K562 (cell line): ENCODE results near the gene HDAC3. TPM values are rescaled to one million over a fixed set of nuclear protein-coding genes. Genes with fewer than 3 reads are reported as not detected.

Experiments used
- ATAC-seq: fragments of 200-7000 bp; cut with Tn5 transposase; 3 replicates; pipeline ENCODE4 v1.9.1; 2020; ENCODE audit warnings: moderate library complexity
- BruUV-seq: library from RNA; stranded (reverse); fragments of 400-500 nt; replicated peaks from 2 replicates; lab custom pipeline; 2021; lab: Mats Ljungman, UMichigan
- CTCF ChIA-PET: fragments of 300-600 bp; formaldehyde crosslinking; extraction: SDS; loops from one replicate; lab custom pipeline; 2021; ENCODE audit warnings: low intra/inter-chr PET ratio; lab: Yijun Ruan, JAX
- POLR2A ChIA-PET: fragments of 300-600, 350-650 bp; sonication (Branson Sonifier 250); formaldehyde crosslinking; extraction: SDS; loops from one replicate; lab custom pipeline; 2021; ENCODE audit warnings: antibody characterized with exemption, inconsistent platforms; lab: Yijun Ruan, JAX
- DNase-seq, 4 experiments: peaks; one replicate each; pipeline versions ENCODE4 v3.0.0 to v3.0.0-alpha.2; 2011 to 2018; ENCODE audit warnings: low spot score in 3 of 4, mixed read lengths in 3 of 4; ENCODE audit errors: extremely low read depth in 1 of 4
- FAIRE-seq: peaks from 2 replicates; lab custom pipeline; 2011; peaks lifted over from hg19 to GRCh38; lab: Jason Lieb, UNC
- H2AFZ ChIP-seq: 2 replicates; pipeline ENCODE4 v1.6.0; 2011; ENCODE audit warnings: low read depth, low read length, control low read depth, inconsistent platforms
- H3K27ac ChIP-seq: fragments of 200-600 bp; 3 replicates; pipeline ENCODE4 v1.8.0; 2011; ENCODE audit warnings: low read depth, mild to moderate bottlenecking, control low read depth, inconsistent platforms, low read length, moderate library complexity, mixed read lengths; ENCODE audit errors: extremely low read depth
- H3K27me3 ChIP-seq, 2 experiments: fragments of 300-600 bp in 1 of 2; 2 replicates in 1 of 2; 3 replicates in 1 of 2; pipeline versions ENCODE4 v1.6.0 to v1.8.0; 2011; ENCODE audit warnings: inconsistent platforms in 2 of 2, low read length in 2 of 2, mild to moderate bottlenecking in 1 of 2, mixed read lengths in 1 of 2, moderate library complexity in 1 of 2; ENCODE audit not compliant: control insufficient read depth in 2 of 2, insufficient read depth in 2 of 2
- H3K36me3 ChIP-seq: fragments of 300-600 bp; 3 replicates; pipeline ENCODE4 v1.8.0; 2011; ENCODE audit warnings: mild to moderate bottlenecking, low read length, inconsistent platforms; ENCODE audit not compliant: control insufficient read depth, insufficient read depth
- H3K4me1 ChIP-seq, 2 experiments: fragments of 200-600 bp in 1 of 2; replicated peaks in 1 of 2; 2 replicates in 1 of 2; 3 replicates in 1 of 2; pipeline versions ENCODE4 v1.5.1 to v1.8.0; 2011; ENCODE audit warnings: inconsistent platforms in 2 of 2, low read length in 2 of 2, mild to moderate bottlenecking in 1 of 2, mixed read lengths in 1 of 2, moderate library complexity in 1 of 2; ENCODE audit not compliant: control insufficient read depth in 2 of 2, insufficient read depth in 2 of 2
- H3K4me2 ChIP-seq: 2 replicates; pipeline ENCODE4 v1.6.1; 2011; ENCODE audit warnings: low read length, control low read depth, inconsistent platforms, mixed read lengths; ENCODE audit not compliant: insufficient read depth
- H3K4me3 ChIP-seq: fragments of 200-600 bp; sonication (generic), shearing (Covaris generic); 2 replicates; pipeline ENCODE4 v1.5.1; 2016; ENCODE audit warnings: control low read depth, inconsistent platforms
- H3K79me2 ChIP-seq: fragments of 200-600 bp; 3 replicates; pipeline ENCODE4 v1.8.0; 2011; ENCODE audit warnings: low read length, inconsistent platforms; ENCODE audit not compliant: control insufficient read depth, insufficient read depth
- H3K9ac ChIP-seq, 2 experiments: 2 replicates each; pipeline versions ENCODE4 v1.6.0 to v1.6.1; 2011; ENCODE audit warnings: low read depth in 2 of 2, low read length in 2 of 2, control low read depth in 1 of 2, inconsistent platforms in 1 of 2, mild to moderate bottlenecking in 1 of 2, mixed read lengths in 1 of 2; ENCODE audit not compliant: insufficient read depth in 1 of 2
- H3K9me1 ChIP-seq: one replicate; pipeline ENCODE4 v1.6.0; 2011; ENCODE audit warnings: inconsistent platforms, mild to moderate bottlenecking, low read length, moderate library complexity; ENCODE audit not compliant: control insufficient read depth, insufficient read depth
- H3K9me3 ChIP-seq: replicated peaks from 2 replicates; pipeline ENCODE4 v1.5.1; 2011; ENCODE audit warnings: low read depth, low read length, inconsistent platforms; ENCODE audit not compliant: control insufficient read depth, insufficient read depth
- H4K20me1 ChIP-seq: replicated peaks from 2 replicates; pipeline ENCODE4 v1.6.1; 2011; ENCODE audit warnings: low read length, inconsistent platforms, mixed read lengths; ENCODE audit not compliant: control insufficient read depth, insufficient read depth
- CEBPB ChIP-seq: fragments of 450-650 bp; IDR thresholded peaks from 2 replicates; pipeline ENCODE4 v1.6.1; 2016; ENCODE audit warnings: missing genetic modification characterization, missing compliant biosample characterization
- MTA3 ChIP-seq: fragments of 450-650 bp; formaldehyde crosslinking; IDR thresholded peaks from 2 replicates; pipeline ENCODE4 v1.6.1; 2017; ENCODE audit warnings: mild to moderate bottlenecking, borderline replicate concordance
- NRF1 ChIP-seq, 2 experiments: fragments of 450-650 bp; IDR thresholded peaks in 1 of 2; conservative IDR thresholded peaks in 1 of 2; 2 replicates each; pipeline ENCODE4 v1.6.1; 2014; ENCODE audit warnings: mild to moderate bottlenecking in 2 of 2
- POLR2AphosphoS5 ChIP-seq: IDR thresholded peaks from 2 replicates; pipeline ENCODE4 v1.6.1; 2011; ENCODE audit warnings: mild to moderate bottlenecking, low read depth, low read length, moderate library complexity; ENCODE audit not compliant: control insufficient read depth, insufficient read depth
- RBBP5 ChIP-seq: fragments of 200-600 bp; sonication (generic); IDR thresholded peaks from 2 replicates; pipeline ENCODE4 v1.6.1; 2012; ENCODE audit warnings: borderline replicate concordance, mild to moderate bottlenecking, low read length, control low read depth, inconsistent platforms; ENCODE audit not compliant: insufficient read depth, poor library complexity, severe bottlenecking
- RBFOX2 ChIP-seq: fragments of 200-400 bp; formaldehyde crosslinking; IDR thresholded peaks from 2 replicates; pipeline ENCODE4 v1.6.1; 2017; ENCODE audit warnings: low read depth, mild to moderate bottlenecking, low read length, moderate library complexity
- SAP30 ChIP-seq: fragments of 200-600 bp; sonication (generic); IDR thresholded peaks from 2 replicates; pipeline ENCODE4 v1.6.1; 2012; ENCODE audit warnings: borderline replicate concordance, low read depth, mild to moderate bottlenecking, moderate library complexity, low read length, control low read depth, inconsistent platforms; ENCODE audit not compliant: insufficient read depth, poor library complexity, severe bottlenecking
- YY1 ChIP-seq, 3 experiments: IDR thresholded peaks; 2 replicates each; pipeline ENCODE4 v1.6.1; 2011; ENCODE audit warnings: low read length in 2 of 3, mild to moderate bottlenecking in 2 of 3, moderate library complexity in 2 of 3, borderline replicate concordance in 1 of 3, control low read depth in 1 of 3, low read depth in 1 of 3; ENCODE audit not compliant: insufficient read depth in 3 of 3, insufficient replicate concordance in 2 of 3, control insufficient read depth in 1 of 3, insufficient read length in 1 of 3; ENCODE audit errors: extremely low read depth in 1 of 3
- ZBTB17 ChIP-seq: fragments of 450-650 bp; formaldehyde crosslinking; IDR thresholded peaks from 2 replicates; pipeline ENCODE4 v1.4.0; 2020; ENCODE audit warnings: mild to moderate bottlenecking
- ZNF197 ChIP-seq: fragments of 200-800 bp; sonication (Bioruptor generic); IDR thresholded peaks from 2 replicates; pipeline ENCODE4 v1.6.1; 2016; ENCODE audit warnings: low read depth, missing genetic modification characterization, missing compliant biosample characterization
- ZNF274 ChIP-seq: IDR thresholded peaks from 2 replicates; pipeline ENCODE4 v1.6.1; 2011; ENCODE audit warnings: low read depth, mild to moderate bottlenecking, low read length, moderate library complexity, borderline replicate concordance
- ZSCAN29 ChIP-seq: fragments of 450-650 bp; IDR thresholded peaks from 2 replicates; pipeline ENCODE4 v1.6.1; 2017
- WGBS: fragments of 100-300 bp; shearing (Covaris generic); methylation state at CpG from one replicate; pipeline ENCODE4 v1.1.6; 2016; ENCODE audit warnings: low coverage, mixed read lengths; ENCODE audit not compliant: insufficient coverage; ENCODE audit errors: missing lambda C conversion rate; 5-methylcytosine and 5-hydroxymethylcytosine counted together
- in situ Hi-C: fragments of 300-500 bp; cut with MboI; formaldehyde crosslinking; loops from 4 replicates; pipeline ENCODE4 v1.15.0; 2018; ENCODE audit warnings: inconsistent platforms, mixed read lengths
- intact Hi-C: fragments of 100-400 bp; cut with micrococcal nuclease; formaldehyde crosslinking; loops from 2 replicates; pipeline ENCODE4 v1.14.2; 2022
- polyA plus RNA-seq, 8 experiments: library from polyadenylated mRNA; depleted of rRNA in 4 of 8; stranded (reverse) in 5 of 8; unstranded in 3 of 8; fragments of >200 nt; fragmentation: Nextera tagmentation in 2 of 8; fragmentation: Illumina TruSeq in 1 of 8; extraction: Ambion mirVana in 2 of 8; extraction: Trizol in 1 of 8; gene quantifications; 2 replicates each; pipeline versions ENCODE4 v1.2.1 to v1.2.3, GENCODE V29; 2011 to 2014; ENCODE audit warnings: inconsistent platforms in 1 of 8, missing spikeins in 1 of 8
- total RNA-seq, 7 experiments: library from RNA; depleted of rRNA in 6 of 7; stranded (reverse); fragments of >200 nt in 6 of 7; fragmentation: Illumina TruSeq in 2 of 7; extraction: Trizol in 2 of 7; gene quantifications; 2 replicates each; pipeline versions ENCODE4 v1.2.1 to v1.2.3, GENCODE V29; 2011 to 2021; ENCODE audit warnings: low replicate concordance in 1 of 7
- TF ChIP-seq, protein P1 (sequence below), 2 experiments: fragments of 200-800 bp in 1 of 2; sonication (Bioruptor generic) in 1 of 2; sonication (generic) in 1 of 2; formaldehyde crosslinking in 1 of 2; IDR thresholded peaks in 1 of 2; conservative IDR thresholded peaks in 1 of 2; 2 replicates each; pipeline versions ENCODE4 v1.5.0 to v1.6.1; 2016 to 2020; ENCODE audit warnings: missing compliant biosample characterization in 1 of 2, missing genetic modification characterization in 1 of 2, missing genetic modification reagents in 1 of 2
- TF ChIP-seq, protein P2 (sequence below): fragments of 450-650 bp; conservative IDR thresholded peaks from 2 replicates; pipeline ENCODE4 v1.6.1; 2016; ENCODE audit warnings: missing genetic modification characterization, low read depth, mild to moderate bottlenecking, control low read depth, missing compliant biosample characterization

HDAC3 gene
- total and polyA plus RNA-seq, 9 of the 15 experiments (the other 6 are each of a cell fraction or from before 2014, with no cell fraction given), result 89.7 to 191 (median 119) TPM

DNA sequence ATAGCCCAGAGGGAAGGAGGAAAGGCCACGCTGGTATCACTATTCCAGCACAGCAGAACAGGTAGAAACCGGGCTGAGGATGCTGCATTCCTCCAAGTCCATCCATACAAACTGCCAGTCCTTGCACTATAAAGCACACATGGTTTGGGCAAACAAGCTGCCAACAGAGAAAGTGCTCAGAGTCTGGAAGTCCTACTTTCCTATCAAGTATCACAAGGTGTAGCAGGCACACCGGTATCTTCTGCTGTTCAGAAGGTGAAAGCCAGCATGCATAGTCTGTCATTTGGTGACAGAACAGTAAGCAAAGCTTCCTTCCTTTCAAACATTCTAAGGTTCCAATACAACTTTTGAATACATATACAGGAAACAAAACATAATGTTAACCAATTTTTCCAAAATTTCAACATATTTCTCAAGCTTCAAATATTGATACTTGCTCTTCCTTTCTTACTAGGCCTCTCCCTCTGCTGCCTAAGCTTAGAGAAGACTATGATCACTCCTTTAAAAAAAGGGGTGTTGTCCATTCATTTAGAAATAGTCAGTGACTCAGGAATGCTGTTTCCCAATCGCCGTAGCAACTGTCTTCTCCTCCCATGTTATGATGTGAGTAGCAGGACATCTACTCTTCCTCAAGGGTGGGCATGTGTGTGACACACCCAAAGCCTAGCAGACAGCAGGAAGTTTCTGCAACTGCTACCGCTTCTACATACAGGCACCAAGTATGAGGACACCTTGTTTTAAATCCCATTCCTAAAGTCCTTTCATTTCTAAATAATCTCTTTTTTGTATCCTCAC is 32.5 kb downstream of the HDAC3 start:
- Histone ChIP-seq H3K4me2 (peak overlapping the region; percentile 67), H3K9ac (peak overlapping the region; percentile 41 to 51; a peak in 3 of 4 replicates), H3K9me1 (no peaks in the 10 kb centered on the region), H4K20me1 (0 out of 2 replicates have a peak, but pooled peaks cover 4% of the 10 kb centered on the region), H2AFZ (no peak overlapping the region), H3K9me3 (no peaks in the 10 kb centered on the region), H3K36me3 (peaks cover 51% of the 10 kb centered on the region), H3K79me2 (peaks cover 100% of the 10 kb centered on the region), H3K27me3 (no peaks in the 10 kb centered on the region), H3K4me1 (peaks cover 15 to 63% of the 10 kb centered on the region in 2 experiments; a peak in 4 of 5 replicates), H3K4me3 (no peak overlapping the region), H3K27ac (peak overlapping the region; percentile 86)
- BruUV-seq, result no TSS peak
- in situ Hi-C loops (no loop called here), intact Hi-C loops (loop anchor here (2.0 kb wide), 1 partner anchor 15 kb away; the partner anchor contains the start of gene DIAPH1)
- WGBS, result 19% methylated on average over 6 of the region's 6 CpGs
- FAIRE-seq, result peak; percentile 81
- CTCF ChIA-PET, result no interaction called here
- peak; percentile 38 to 86 (median 54) for DNase-seq
- POLR2A ChIA-PET, result interaction anchor here (0.7 to 2.8 kb wide), 5 partner anchors 10 to 358 kb away, joined by 3 to 11 read pairs (median 3); partner anchors contain the start of genes DIAPH1, HDAC3 and RELL2
- peak; percentile 67 for ATAC-seq
- TF ChIP-seq MTA3 (no peak), RBFOX2 (0 out of 2 replicates have a peak, but pooled peaks have one; percentile 20), CEBPB (peak; percentile 97), ZNF274 (no peak), ZBTB17 (CRISPR knock-in tag) (no peak), RBBP5 (peak; percentile 26), ZSCAN29 (no peak), YY1 (IDR thresholded peaks at IDR 0.05; ENCODE audit: borderline replicate concordance in 1 of 3, control insufficient read depth in 1 of 3, extremely low read depth in 1 of 3, insufficient read depth in 3 of 3, insufficient read length in 1 of 3, insufficient replicate concordance in 2 of 3, low read depth in 1 of 3, low read length in 2 of 3) (peak in 1 of 3 experiments; percentile 23), NRF1 (conservative IDR thresholded peaks at IDR 0.05 in 1 of 2, IDR thresholded peaks at IDR 0.05 in 1 of 2) (peak; percentile 44 to 56; a peak in 3 of 4 replicates), POLR2AphosphoS5 (peak; percentile 63; the same call in 1 of the 2 replicates), ZNF197 (CRISPR knock-in tag) (0 out of 2 replicates have a peak, but pooled peaks have one; percentile 20), SAP30 (no peak)
- TF ChIP-seq, protein P1, sequence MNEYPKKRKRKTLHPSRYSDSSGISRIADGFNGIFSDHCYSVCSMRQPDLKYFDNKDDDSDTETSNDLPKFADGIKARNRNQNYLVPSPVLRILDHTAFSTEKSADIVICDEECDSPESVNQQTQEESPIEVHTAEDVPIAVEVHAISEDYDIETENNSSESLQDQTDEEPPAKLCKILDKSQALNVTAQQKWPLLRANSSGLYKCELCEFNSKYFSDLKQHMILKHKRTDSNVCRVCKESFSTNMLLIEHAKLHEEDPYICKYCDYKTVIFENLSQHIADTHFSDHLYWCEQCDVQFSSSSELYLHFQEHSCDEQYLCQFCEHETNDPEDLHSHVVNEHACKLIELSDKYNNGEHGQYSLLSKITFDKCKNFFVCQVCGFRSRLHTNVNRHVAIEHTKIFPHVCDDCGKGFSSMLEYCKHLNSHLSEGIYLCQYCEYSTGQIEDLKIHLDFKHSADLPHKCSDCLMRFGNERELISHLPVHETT (CRISPR knock-in tag; conservative IDR thresholded peaks at IDR 0.05 in 1 of 2, IDR thresholded peaks at IDR 0.05 in 1 of 2), result no peak
- TF ChIP-seq, protein P2, sequence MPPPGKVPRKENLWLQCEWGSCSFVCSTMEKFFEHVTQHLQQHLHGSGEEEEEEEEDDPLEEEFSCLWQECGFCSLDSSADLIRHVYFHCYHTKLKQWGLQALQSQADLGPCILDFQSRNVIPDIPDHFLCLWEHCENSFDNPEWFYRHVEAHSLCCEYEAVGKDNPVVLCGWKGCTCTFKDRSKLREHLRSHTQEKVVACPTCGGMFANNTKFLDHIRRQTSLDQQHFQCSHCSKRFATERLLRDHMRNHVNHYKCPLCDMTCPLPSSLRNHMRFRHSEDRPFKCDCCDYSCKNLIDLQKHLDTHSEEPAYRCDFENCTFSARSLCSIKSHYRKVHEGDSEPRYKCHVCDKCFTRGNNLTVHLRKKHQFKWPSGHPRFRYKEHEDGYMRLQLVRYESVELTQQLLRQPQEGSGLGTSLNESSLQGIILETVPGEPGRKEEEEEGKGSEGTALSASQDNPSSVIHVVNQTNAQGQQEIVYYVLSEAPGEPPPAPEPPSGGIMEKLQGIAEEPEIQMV, result no peak
